HFF-Myc (cell line): ENCODE measurements around the gene TOP2B.
A peak's percentile ranks its signal among the peaks of the same experiment; 100 is the strongest.

Experiments
- DNase-seq: peaks from one replicate; pipeline ENCODE4 v3.0.0-alpha.2; 2011; ENCODE audit warnings: low read depth; ENCODE audit errors: extremely low read depth
- H3K4me3 ChIP-seq: replicated peaks from 2 replicates; pipeline ENCODE4 v1.5.1; 2011; ENCODE audit warnings: low read depth, mild to moderate bottlenecking, control low read depth, low read length
- CTCF ChIP-seq: IDR thresholded peaks from 2 replicates; pipeline ENCODE4 v1.5.1; 2012; ENCODE audit warnings: mild to moderate bottlenecking, low read depth, low read length, control low read depth; ENCODE audit errors: missing control alignments

The TOP2B gene, protein sequence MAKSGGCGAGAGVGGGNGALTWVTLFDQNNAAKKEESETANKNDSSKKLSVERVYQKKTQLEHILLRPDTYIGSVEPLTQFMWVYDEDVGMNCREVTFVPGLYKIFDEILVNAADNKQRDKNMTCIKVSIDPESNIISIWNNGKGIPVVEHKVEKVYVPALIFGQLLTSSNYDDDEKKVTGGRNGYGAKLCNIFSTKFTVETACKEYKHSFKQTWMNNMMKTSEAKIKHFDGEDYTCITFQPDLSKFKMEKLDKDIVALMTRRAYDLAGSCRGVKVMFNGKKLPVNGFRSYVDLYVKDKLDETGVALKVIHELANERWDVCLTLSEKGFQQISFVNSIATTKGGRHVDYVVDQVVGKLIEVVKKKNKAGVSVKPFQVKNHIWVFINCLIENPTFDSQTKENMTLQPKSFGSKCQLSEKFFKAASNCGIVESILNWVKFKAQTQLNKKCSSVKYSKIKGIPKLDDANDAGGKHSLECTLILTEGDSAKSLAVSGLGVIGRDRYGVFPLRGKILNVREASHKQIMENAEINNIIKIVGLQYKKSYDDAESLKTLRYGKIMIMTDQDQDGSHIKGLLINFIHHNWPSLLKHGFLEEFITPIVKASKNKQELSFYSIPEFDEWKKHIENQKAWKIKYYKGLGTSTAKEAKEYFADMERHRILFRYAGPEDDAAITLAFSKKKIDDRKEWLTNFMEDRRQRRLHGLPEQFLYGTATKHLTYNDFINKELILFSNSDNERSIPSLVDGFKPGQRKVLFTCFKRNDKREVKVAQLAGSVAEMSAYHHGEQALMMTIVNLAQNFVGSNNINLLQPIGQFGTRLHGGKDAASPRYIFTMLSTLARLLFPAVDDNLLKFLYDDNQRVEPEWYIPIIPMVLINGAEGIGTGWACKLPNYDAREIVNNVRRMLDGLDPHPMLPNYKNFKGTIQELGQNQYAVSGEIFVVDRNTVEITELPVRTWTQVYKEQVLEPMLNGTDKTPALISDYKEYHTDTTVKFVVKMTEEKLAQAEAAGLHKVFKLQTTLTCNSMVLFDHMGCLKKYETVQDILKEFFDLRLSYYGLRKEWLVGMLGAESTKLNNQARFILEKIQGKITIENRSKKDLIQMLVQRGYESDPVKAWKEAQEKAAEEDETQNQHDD (N-terminal part only)

DNA sequence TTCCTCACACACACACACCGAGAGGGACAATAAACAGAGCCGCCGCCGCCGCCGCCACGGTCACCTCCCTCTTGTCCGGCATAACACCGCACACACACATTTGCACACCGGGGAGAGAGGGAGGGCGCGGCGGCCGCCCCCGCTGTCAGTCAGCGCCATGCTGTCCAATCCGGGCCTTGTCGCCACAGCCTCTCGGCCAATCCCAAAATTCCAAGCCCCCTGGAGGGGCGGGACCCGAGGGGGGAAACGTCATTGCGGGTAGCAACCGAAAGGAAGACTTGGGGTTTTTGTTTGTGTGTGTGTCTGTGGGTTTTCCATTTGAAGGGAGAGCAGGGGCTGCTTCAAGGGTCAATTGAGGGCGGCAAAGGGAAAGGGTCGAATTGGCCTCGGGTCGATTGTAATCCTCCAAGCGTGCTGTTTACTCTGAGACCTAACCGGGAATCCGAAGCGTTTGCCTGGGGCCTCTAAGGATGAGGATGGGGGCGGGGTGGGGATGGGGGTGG lies at the start of gene TOP2B:
TOP2B (minus strand) TSS at position 96 of the 503 bp plus-strand sequence. CDS start 610 bp downstream, outside the sequence.
- H3K4me3 ChIP-seq = peak within 1 kb of the TSS; percentile 68
- DNase-seq = peak; percentile 81
- no peak for TF ChIP-seq CTCF

DNA sequence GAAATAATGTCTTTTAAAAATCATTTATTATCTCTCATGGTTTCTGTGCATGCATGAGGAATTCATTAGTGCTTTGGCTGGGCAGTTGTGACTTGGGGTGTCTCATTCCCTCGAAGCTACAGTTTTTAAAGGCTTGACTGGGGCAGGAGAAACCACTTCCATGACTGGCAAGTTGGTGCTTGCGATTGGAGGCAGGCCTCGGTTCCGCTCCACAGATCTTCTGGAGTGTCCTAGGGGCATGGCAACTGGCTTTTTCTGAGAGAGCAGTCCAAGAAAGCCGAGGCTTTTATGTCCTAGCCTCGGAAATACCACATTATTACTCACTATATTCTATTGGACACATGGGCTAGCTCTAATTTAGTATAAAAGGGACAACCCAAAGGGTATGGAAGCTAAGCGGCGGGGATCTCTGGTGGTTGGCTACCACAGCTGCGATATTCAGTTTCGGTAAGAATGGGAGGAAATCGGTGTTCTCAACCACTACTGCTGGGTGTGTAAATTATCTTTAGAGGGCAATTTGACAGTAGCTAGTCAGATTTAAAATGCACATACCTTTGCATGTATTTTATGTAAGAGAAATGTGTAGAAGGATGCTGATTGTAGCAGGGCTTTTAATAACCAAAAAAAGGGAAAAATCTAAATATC lies 48.8 kb upstream of the TOP2B start:
- H3K4me3 ChIP-seq = no peak overlapping the region
- no peak for TF ChIP-seq CTCF
- DNase-seq = no peak

DNA sequence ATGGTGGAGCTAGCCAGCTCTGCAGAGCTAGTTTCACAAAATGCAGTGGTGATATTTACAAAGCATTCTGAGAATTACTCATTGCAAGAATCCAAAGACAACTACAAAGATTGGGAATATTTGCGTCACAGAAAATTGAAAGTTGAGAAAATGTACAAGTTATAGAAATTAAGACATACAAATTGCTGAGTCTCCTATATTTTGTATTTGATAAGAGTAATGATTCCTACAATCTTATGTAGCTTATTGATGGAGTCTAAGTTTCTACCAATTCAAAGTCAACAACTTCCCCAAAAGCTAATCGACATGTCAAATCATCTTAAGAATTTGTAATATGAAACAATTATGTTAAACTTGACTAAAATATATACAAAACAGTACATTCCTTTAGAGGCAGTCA lies 46.4 kb upstream of the TOP2B start:
- TF ChIP-seq CTCF = no peak
- DNase-seq = no peak
- H3K4me3 ChIP-seq = no peak overlapping the region

GRCh38 chr3:25708036-25708435 lies 43.3 kb upstream of the TOP2B start:
- H3K4me3 ChIP-seq = no peak overlapping the region
- TF ChIP-seq CTCF = no peak
- no peak for DNase-seq

- no peak for TF ChIP-seq CTCF
- H3K4me3 ChIP-seq = no peak overlapping the region
- no peak for DNase-seq
These were observed 42.7 kb upstream of the TOP2B start for GRCh38 chr3:25707268-25707926.
